ENCODE results near the gene ZNF654.

GRCh38 chr3:88036221-88036620 lies 22.8 kb upstream of the ZNF654 start:
- TF ChIP-seq ZBTB33 (IDR thresholded peaks at IDR 0.05; ENCODE audit: extremely low read depth, insufficient replicate concordance, low read length) (no peak), CTCF (IDR thresholded peaks at IDR 0.05 in 2 of 3, conservative IDR thresholded peaks at IDR 0.05 in 1 of 3; ENCODE audit: borderline replicate concordance in 1 of 3, insufficient read depth in 1 of 3, low read depth in 2 of 3, low read length in 2 of 3) (no peak), EZH2 (IDR thresholded peaks at IDR 0.05) (no peak), POLR2A (IDR thresholded peaks at IDR 0.05; ENCODE audit: borderline replicate concordance, extremely low read depth, insufficient read depth, insufficient read length) (no peak), YY1 (IDR thresholded peaks at IDR 0.05; ENCODE audit: extremely low read depth, insufficient replicate concordance, low read depth, low read length) (no peak), JUND (IDR thresholded peaks at IDR 0.05) (no peak), EZH2phosphoT487 (IDR thresholded peaks at IDR 0.05; ENCODE audit: borderline replicate concordance) (no peak), POLR2AphosphoS5 (IDR thresholded peaks at IDR 0.05; ENCODE audit: low read depth, low read length) (no peak), REST (IDR thresholded peaks at IDR 0.05; ENCODE audit: low read depth) (no peak), ELF1 (IDR thresholded peaks at IDR 0.05; ENCODE audit: borderline replicate concordance, low read depth) (no peak), SIN3A (IDR thresholded peaks at IDR 0.05; ENCODE audit: low read depth) (no peak), MAX (IDR thresholded peaks at IDR 0.05) (no peak), SRF (IDR thresholded peaks at IDR 0.05; ENCODE audit: low read depth) (no peak)

All from HCT116 (cell line).